Hepatocyte (in vitro differentiated cells): ENCODE measurements around the gene ARHGEF12. TPM values are rescaled to one million over a fixed set of nuclear protein-coding genes. Genes with fewer than 3 reads are reported as not detected.
A peak's percentile ranks its signal among the peaks of the same experiment; 100 is the strongest.

ENCODE experiments used
- DNase-seq: peaks from one replicate; pipeline ENCODE4 v3.0.0-alpha.2; 2016; ENCODE audit warnings: low spot score
- H2AFZ ChIP-seq: fragments of 200-600 bp; sonication (generic); 2 replicates; pipeline ENCODE4 v1.6.0; 2016; ENCODE audit warnings: antibody characterized with exemption, mild to moderate bottlenecking
- H3K27ac ChIP-seq: fragments of 200-600 bp; sonication (generic); 2 replicates; pipeline ENCODE4 v1.5.1; 2016; ENCODE audit warnings: mild to moderate bottlenecking
- H3K27me3 ChIP-seq: fragments of 200-600 bp; sonication (generic); 2 replicates; pipeline ENCODE4 v1.6.1; 2016
- H3K36me3 ChIP-seq: fragments of 200-600 bp; sonication (generic); replicated peaks from 2 replicates; pipeline ENCODE4 v1.5.1; 2016; ENCODE audit warnings: low read depth; ENCODE audit not compliant: insufficient read depth
- H3K4me1 ChIP-seq: fragments of 200-600 bp; sonication (generic); 2 replicates; pipeline ENCODE4 v1.5.1; 2016; ENCODE audit warnings: mild to moderate bottlenecking, moderate library complexity; ENCODE audit not compliant: insufficient read depth
- H3K4me2 ChIP-seq: fragments of 200-600 bp; sonication (generic); 2 replicates; pipeline ENCODE4 v1.6.0; 2016
- H3K4me3 ChIP-seq: fragments of 200-600 bp; sonication (generic); 2 replicates; pipeline ENCODE4 v1.5.1; 2016; ENCODE audit warnings: mild to moderate bottlenecking
- H3K79me2 ChIP-seq: fragments of 200-600 bp; sonication (generic); 2 replicates; pipeline ENCODE4 v1.6.0; 2017; ENCODE audit warnings: mild to moderate bottlenecking
- H3K9me2 ChIP-seq: fragments of 200-600 bp; sonication (generic); replicated peaks from 2 replicates; pipeline ENCODE4 v1.6.0; 2017; ENCODE audit warnings: mild to moderate bottlenecking; ENCODE audit not compliant: insufficient read depth
- H3K9me3 ChIP-seq: fragments of 200-600 bp; sonication (generic); 2 replicates; pipeline ENCODE4 v1.5.1; 2016; ENCODE audit warnings: low read depth, mild to moderate bottlenecking
- H4K20me1 ChIP-seq: fragments of 200-600 bp; sonication (generic); 2 replicates; pipeline ENCODE4 v1.6.0; 2016; ENCODE audit warnings: mild to moderate bottlenecking; ENCODE audit not compliant: insufficient read depth, poor library complexity, severe bottlenecking
- EZH2 ChIP-seq: fragments of 200-600 bp; sonication (generic); IDR thresholded peaks from 2 replicates; pipeline ENCODE4 v1.6.1; 2016; ENCODE audit warnings: antibody characterized with exemption, mild to moderate bottlenecking, borderline replicate concordance
- EZH2phosphoT487 ChIP-seq: fragments of 200-600 bp; sonication (generic); IDR thresholded peaks from one replicate; pipeline ENCODE4 v1.6.1; 2018; ENCODE audit warnings: antibody characterized with exemption, mild to moderate bottlenecking, low read depth, moderate library complexity; ENCODE audit not compliant: unreplicated experiment, severe bottlenecking
- WGBS: methylation state at CpG from one replicate; pipeline ENCODE4 v1.1.6; 2016; ENCODE audit warnings: low lambda C conversion rate; ENCODE audit errors: missing lambda C conversion rate; 5-methylcytosine and 5-hydroxymethylcytosine counted together
- polyA plus RNA-seq: library from polyadenylated mRNA; unstranded; fragments of >200 nt; fragmentation: Nextera tagmentation; extraction: Ambion mirVana; gene quantifications from 2 replicates; pipeline ENCODE4 v1.2.1, GENCODE V29; 2016
- total RNA-seq: library from RNA; depleted of rRNA; stranded (reverse); fragments of >200 nt; gene quantifications from 2 replicates; pipeline ENCODE4 v1.2.3, GENCODE V29; 2014
- TF ChIP-seq, protein P1 (sequence below): fragments of 200-600 bp; sonication (generic); IDR thresholded peaks from 2 replicates; pipeline ENCODE4 v1.5.1; 2016; ENCODE audit warnings: antibody characterized with exemption, mild to moderate bottlenecking; ENCODE audit not compliant: poor library complexity

ARHGEF12 gene
- total and polyA plus RNA-seq, 2 experiments from 2014 or later: 21.2 to 75.1 TPM

DNA sequence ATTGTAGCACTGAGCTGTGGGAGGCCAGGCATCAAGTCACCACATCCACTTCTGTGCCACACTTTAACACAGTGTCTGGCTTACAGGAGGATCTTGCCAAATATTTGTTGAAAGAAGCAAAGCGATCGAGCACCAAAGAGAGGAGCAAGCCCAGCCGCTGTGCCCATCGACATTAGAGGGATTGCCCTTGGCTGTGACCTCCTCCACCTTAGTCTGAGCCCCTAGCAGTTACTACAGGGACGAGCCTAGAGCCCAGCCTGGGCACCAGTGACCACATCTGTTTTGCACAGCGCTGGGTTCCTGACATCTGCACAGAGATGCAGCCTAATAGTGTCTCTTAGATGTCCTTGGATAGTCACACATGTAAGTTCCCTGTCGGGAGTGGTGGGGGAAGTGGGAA is 193.0 kb downstream of the ARHGEF12 start:
- Histone ChIP-seq H3K27me3 (peaks cover 5% of the 10 kb centered on the region), H3K4me2 (no peak overlapping the region), H3K9me2 (no peaks in the 10 kb centered on the region), H4K20me1 (no peaks in the 10 kb centered on the region), H3K36me3 (no peaks in the 10 kb centered on the region), H3K4me3 (no peak overlapping the region), H2AFZ (no peak overlapping the region), H3K9me3 (no peaks in the 10 kb centered on the region), H3K4me1 (peaks cover 27% of the 10 kb centered on the region), H3K27ac (no peak overlapping the region), H3K79me2 (no peaks in the 10 kb centered on the region)
- no peak for TF ChIP-seq EZH2
- TF ChIP-seq, protein P1, sequence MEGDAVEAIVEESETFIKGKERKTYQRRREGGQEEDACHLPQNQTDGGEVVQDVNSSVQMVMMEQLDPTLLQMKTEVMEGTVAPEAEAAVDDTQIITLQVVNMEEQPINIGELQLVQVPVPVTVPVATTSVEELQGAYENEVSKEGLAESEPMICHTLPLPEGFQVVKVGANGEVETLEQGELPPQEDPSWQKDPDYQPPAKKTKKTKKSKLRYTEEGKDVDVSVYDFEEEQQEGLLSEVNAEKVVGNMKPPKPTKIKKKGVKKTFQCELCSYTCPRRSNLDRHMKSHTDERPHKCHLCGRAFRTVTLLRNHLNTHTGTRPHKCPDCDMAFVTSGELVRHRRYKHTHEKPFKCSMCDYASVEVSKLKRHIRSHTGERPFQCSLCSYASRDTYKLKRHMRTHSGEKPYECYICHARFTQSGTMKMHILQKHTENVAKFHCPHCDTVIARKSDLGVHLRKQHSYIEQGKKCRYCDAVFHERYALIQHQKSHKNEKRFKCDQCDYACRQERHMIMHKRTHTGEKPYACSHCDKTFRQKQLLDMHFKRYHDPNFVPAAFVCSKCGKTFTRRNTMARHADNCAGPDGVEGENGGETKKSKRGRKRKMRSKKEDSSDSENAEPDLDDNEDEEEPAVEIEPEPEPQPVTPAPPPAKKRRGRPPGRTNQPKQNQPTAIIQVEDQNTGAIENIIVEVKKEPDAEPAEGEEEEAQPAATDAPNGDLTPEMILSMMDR: no peak
- no peak for TF ChIP-seq EZH2phosphoT487
- DNase-seq: no peak
- 86% methylated on average over 7 of the region's 7 CpGs for WGBS

- 70% methylated on average over 6 of the region's 6 CpGs for WGBS
- Histone ChIP-seq H3K4me3 (no peak overlapping the region), H3K27me3 (peaks cover 5% of the 10 kb centered on the region), H3K79me2 (no peaks in the 10 kb centered on the region), H2AFZ (no peak overlapping the region), H3K9me3 (no peaks in the 10 kb centered on the region), H3K36me3 (no peaks in the 10 kb centered on the region), H3K4me2 (no peak overlapping the region), H3K27ac (peak overlapping the region; percentile 17), H3K9me2 (no peaks in the 10 kb centered on the region), H4K20me1 (no peaks in the 10 kb centered on the region), H3K4me1 (peaks cover 27% of the 10 kb centered on the region)
- TF ChIP-seq EZH2phosphoT487 (no peak), EZH2 (no peak)
- TF ChIP-seq, protein P1: no peak
- no peak for DNase-seq
Measured at GRCh38 chr11:120529911-120530310, 193.7 kb downstream of the ARHGEF12 start.

DNA sequence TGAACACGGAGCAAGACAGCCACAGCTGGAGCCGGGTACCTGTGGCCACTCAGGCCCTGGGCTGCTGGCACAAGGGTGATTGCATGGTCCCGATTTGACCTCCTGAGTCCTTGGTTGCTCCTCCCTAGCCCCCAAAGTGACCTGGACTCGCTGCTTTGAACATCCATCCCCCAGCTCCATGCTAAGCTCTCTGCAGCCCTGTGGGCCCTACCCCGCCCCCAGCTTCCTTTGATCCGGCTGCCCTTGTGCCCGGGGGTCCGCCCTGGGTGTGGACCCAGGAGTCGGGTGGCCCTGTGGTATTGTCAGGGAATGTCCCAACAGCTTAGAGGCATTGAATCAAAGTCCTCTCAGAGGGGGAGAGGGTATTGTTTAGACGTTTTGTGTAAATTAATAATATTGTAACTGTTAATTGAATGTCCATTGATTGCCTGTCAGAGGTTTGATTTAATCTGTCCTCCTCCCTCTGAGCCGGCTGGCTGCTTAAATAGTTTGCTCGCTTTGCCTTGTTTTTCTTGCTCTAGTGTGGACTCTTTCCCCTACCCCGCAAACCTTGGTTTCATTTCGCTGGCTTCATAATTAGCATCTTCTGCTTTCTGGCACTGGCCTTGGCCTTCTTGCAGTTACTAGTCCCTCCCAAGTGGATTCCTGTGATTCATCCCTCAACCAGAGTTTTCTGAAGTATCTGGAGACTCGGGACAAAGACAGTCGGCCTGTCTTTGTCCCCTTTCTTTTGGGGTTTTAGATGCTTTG is 196.0 kb downstream of the ARHGEF12 start:
- no peaks in the 10 kb centered on the region for H3K9me2 ChIP-seq
- no peak overlapping the region for H2AFZ ChIP-seq
- H3K27me3 ChIP-seq: peaks cover 5% of the 10 kb centered on the region
- H3K4me1 ChIP-seq: peaks cover 16% of the 10 kb centered on the region
- H3K36me3 ChIP-seq: no peaks in the 10 kb centered on the region
- H3K79me2 ChIP-seq: no peaks in the 10 kb centered on the region
- H3K4me3 ChIP-seq: no peak overlapping the region
- H3K27ac ChIP-seq: no peak overlapping the region
- no peak for DNase-seq
- no peaks in the 10 kb centered on the region for H3K9me3 ChIP-seq
- TF ChIP-seq EZH2: no peak
- TF ChIP-seq EZH2phosphoT487: no peak
- TF ChIP-seq, protein P1: no peak
- WGBS: 74% methylated on average over 16 of the region's 16 CpGs
- H4K20me1 ChIP-seq: no peaks in the 10 kb centered on the region
- H3K4me2 ChIP-seq: no peak overlapping the region
